Duodenal mucosa (tissue), 2 donors: Measurements from ENCODE around the gene HK1.
"Not testable (repeated sequence)": the region's sequence is repeated elsewhere in the genome, so short reads cannot be mapped to it uniquely, and the experiment has no call there.

Experiments used
- H3K27ac ChIP-seq: one replicate; pipeline ENCODE4 v1.7.0; 2013; ENCODE audit warnings: low read depth, low read length
- H3K27me3 ChIP-seq, 2 donors: one replicate each; pipeline ENCODE4 v1.7.0; 2013; ENCODE audit warnings: low read length in 2 of 2, control low read depth in 1 of 2; ENCODE audit not compliant: insufficient read depth in 2 of 2, control insufficient read depth in 1 of 2
- H3K36me3 ChIP-seq, 2 donors: one replicate each; pipeline ENCODE4 v1.7.0; 2013; ENCODE audit warnings: low read length in 2 of 2, control low read depth in 1 of 2; ENCODE audit not compliant: insufficient read depth in 2 of 2, control insufficient read depth in 1 of 2
- H3K4me1 ChIP-seq, 2 donors: one replicate each; pipeline ENCODE4 v1.7.0; 2013; ENCODE audit warnings: low read length in 2 of 2, control low read depth in 1 of 2; ENCODE audit not compliant: insufficient read depth in 2 of 2, control insufficient read depth in 1 of 2
- H3K4me3 ChIP-seq, 2 donors: one replicate each; pipeline ENCODE4 v1.7.0; 2013; ENCODE audit warnings: low read length in 2 of 2, low read depth in 1 of 2
- H3K9ac ChIP-seq, 2 donors: one replicate each; pipeline ENCODE4 v1.7.0; 2013; ENCODE audit warnings: low read length in 2 of 2, low read depth in 1 of 2
- H3K9me3 ChIP-seq, 2 donors: one replicate each; pipeline ENCODE4 v1.7.0; 2013; ENCODE audit warnings: low read length in 2 of 2, control low read depth in 1 of 2; ENCODE audit not compliant: control insufficient read depth in 1 of 2

The HK1 gene

GRCh38 chr10:69324583-69324982 is 46.3 kb downstream of the HK1 start:
- H3K4me1 ChIP-seq, result peaks cover 23 to 34% of the 10 kb centered on the region in 2 donors
- no peaks in the 10 kb centered on the region for H3K27me3 ChIP-seq
- no peaks in the 10 kb centered on the region for H3K36me3 ChIP-seq
- no peaks in the 10 kb centered on the region for H3K9me3 ChIP-seq
- no peak overlapping the region for H3K27ac ChIP-seq
- H3K4me3 ChIP-seq, result no peak overlapping the region
- no peak overlapping the region for H3K9ac ChIP-seq

- peaks cover 11 to 21% of the 10 kb centered on the region in 2 donors for H3K4me1 ChIP-seq
- not testable (repeated sequence) for H3K4me3 ChIP-seq, H3K36me3 ChIP-seq, H3K27me3 ChIP-seq, H3K27ac ChIP-seq, H3K9ac ChIP-seq, H3K9me3 ChIP-seq
These were observed 47.6 kb downstream of the HK1 start for GRCh38 chr10:69325637-69326523.

- no peak overlapping the region for H3K27ac ChIP-seq
These were observed 48.4 kb downstream of the HK1 start for GRCh38 chr10:69326692-69327091.

GRCh38 chr10:69327463-69328379 is 49.4 kb downstream of the HK1 start:
- no peaks in the 10 kb centered on the region for H3K36me3 ChIP-seq
- H3K9ac ChIP-seq, result peak overlapping the region; percentile 2 to 20
- no peak overlapping the region for H3K27ac ChIP-seq
- H3K9me3 ChIP-seq, result no peaks in the 10 kb centered on the region
- H3K4me1 ChIP-seq, result peaks cover 11 to 15% of the 10 kb centered on the region in 2 donors
- H3K27me3 ChIP-seq, result no peaks in the 10 kb centered on the region
- H3K4me3 ChIP-seq, result peak overlapping the region; percentile 33 to 46

More at GRCh38 chr10:69326692-69327091, 48.4 kb downstream of the HK1 start:
- H3K9ac ChIP-seq, result no peak overlapping the region
- no peaks in the 10 kb centered on the region for H3K36me3 ChIP-seq
- no peak overlapping the region for H3K4me3 ChIP-seq
- H3K4me1 ChIP-seq, result peaks cover 11 to 18% of the 10 kb centered on the region in 2 donors
- no peaks in the 10 kb centered on the region for H3K9me3 ChIP-seq
- no peaks in the 10 kb centered on the region for H3K27me3 ChIP-seq

GRCh38 chr10:69328380-69328735 is 50.1 kb downstream of the HK1 start:
- Histone ChIP-seq H3K9ac (peak overlapping the region; percentile 2 to 20), H3K9me3 (no peaks in the 10 kb centered on the region), H3K4me1 (peaks cover 11 to 15% of the 10 kb centered on the region in 2 donors), H3K27me3 (no peaks in the 10 kb centered on the region), H3K36me3 (no peaks in the 10 kb centered on the region), H3K27ac (no peak overlapping the region), H3K4me3 (peak overlapping the region in 1 of 2 donors; percentile 46)

- not testable (repeated sequence) for H3K4me3 ChIP-seq, H3K27me3 ChIP-seq, H3K36me3 ChIP-seq, H3K9me3 ChIP-seq, H3K9ac ChIP-seq, H3K27ac ChIP-seq
- H3K4me1 ChIP-seq, result peaks cover 14 to 15% of the 10 kb centered on the region in 2 donors
These were observed 50.6 kb downstream of the HK1 start for GRCh38 chr10:69328888-69329287.

GRCh38 chr10:69329721-69330178 is 51.5 kb downstream of the HK1 start:
- Histone ChIP-seq H3K4me3 (no peak overlapping the region), H3K9me3 (no peaks in the 10 kb centered on the region), H3K27me3 (no peaks in the 10 kb centered on the region), H3K36me3 (no peaks in the 10 kb centered on the region), H3K9ac (no peak overlapping the region), H3K4me1 (peaks cover 19% of the 10 kb centered on the region in 2 donors), H3K27ac (no peak overlapping the region)

- H3K27me3 ChIP-seq, result no peaks in the 10 kb centered on the region
- H3K9me3 ChIP-seq, result no peaks in the 10 kb centered on the region
- peaks cover 26 to 29% of the 10 kb centered on the region in 2 donors for H3K4me1 ChIP-seq
- no peaks in the 10 kb centered on the region for H3K36me3 ChIP-seq
- H3K9ac ChIP-seq, result no peak overlapping the region
- no peak overlapping the region for H3K27ac ChIP-seq
- no peak overlapping the region for H3K4me3 ChIP-seq
These were observed 52.9 kb downstream of the HK1 start for GRCh38 chr10:69331161-69331560.

GRCh38 chr10:69332278-69333010 is 54.1 kb downstream of the HK1 start:
- no peaks in the 10 kb centered on the region for H3K9me3 ChIP-seq
- no peak overlapping the region for H3K9ac ChIP-seq
- no peak overlapping the region for H3K4me3 ChIP-seq
- H3K27ac ChIP-seq, result no peak overlapping the region
- H3K27me3 ChIP-seq, result no peaks in the 10 kb centered on the region
- no peaks in the 10 kb centered on the region for H3K36me3 ChIP-seq
- H3K4me1 ChIP-seq, result peaks cover 23 to 32% of the 10 kb centered on the region in 2 donors
